MM.1S (cell line): ENCODE results near the gene DUOX1.

ENCODE experiments used
- CTCF ChIP-seq: fragments of 300-600 bp; sonication (generic); IDR thresholded peaks from 2 replicates; pipeline ENCODE4 v1.5.1; 2016; ENCODE audit warnings: antibody characterized with exemption, low read length, mixed read lengths
- EZH2 ChIP-seq: fragments of 300-600 bp; sonication (generic); optimal IDR thresholded peaks from 2 replicates; pipeline ENCODE3; 2017; ENCODE audit warnings: low read depth, mild to moderate bottlenecking, antibody characterized with exemption, low read length, mixed read lengths
- EZH2phosphoT487 ChIP-seq: fragments of 300-600 bp; sonication (generic); IDR thresholded peaks from 2 replicates; pipeline ENCODE4 v1.6.1; 2018; ENCODE audit warnings: antibody characterized with exemption, low read length

GRCh38 chr15:45091576-45091975, 38.2 kb upstream of the DUOX1 start:
- TF ChIP-seq EZH2phosphoT487 (no peak), EZH2 (no peak), CTCF (no peak)
